OCI-M2 (cell line): ENCODE results near the gene IKBKE.

Experiments used
- DNase-seq: peaks from one replicate; lab custom pipeline; 2025; ENCODE audit not compliant: unreplicated experiment; lab: John Stamatoyannopoulos, UW

IKBKE gene

GRCh38 chr1:206453111-206453510 is 17.2 kb upstream of the IKBKE start:
- no peak for DNase-seq

- no peak for DNase-seq
These were observed 15.0 kb upstream of the IKBKE start for GRCh38 chr1:206455289-206455665.

- no peak for DNase-seq
These were observed 14.5 kb upstream of the IKBKE start for GRCh38 chr1:206455666-206456344.

GRCh38 chr1:206456577-206457370 is 13.5 kb upstream of the IKBKE start:
- no peak for DNase-seq

GRCh38 chr1:206457408-206458120 is 12.7 kb upstream of the IKBKE start:
- DNase-seq: no peak

- no peak for DNase-seq
These were observed 10.6 kb upstream of the IKBKE start for GRCh38 chr1:206459703-206460102.

GRCh38 chr1:206460836-206461426 is 9.3 kb upstream of the IKBKE start:
- DNase-seq: no peak

GRCh38 chr1:206461602-206462455 is 8.4 kb upstream of the IKBKE start:
- DNase-seq: peak; percentile 37

GRCh38 chr1:206463137-206463536 is 7.1 kb upstream of the IKBKE start:
- DNase-seq: no peak

GRCh38 chr1:206463911-206464310 is 6.4 kb upstream of the IKBKE start:
- DNase-seq: no peak

- DNase-seq: no peak
These were observed 5.8 kb upstream of the IKBKE start for GRCh38 chr1:206464456-206464964.

- no peak for DNase-seq
These were observed 4.3 kb upstream of the IKBKE start for GRCh38 chr1:206465951-206466350.

- DNase-seq: no peak
These were observed 3.2 kb upstream of the IKBKE start for GRCh38 chr1:206466840-206467649.

GRCh38 chr1:206467915-206468314 is 2.4 kb upstream of the IKBKE start:
- DNase-seq: no peak

- no peak for DNase-seq
These were observed 1.7 kb upstream of the IKBKE start for GRCh38 chr1:206468571-206468970.

- DNase-seq: no peak
These were observed 804 bp upstream of the IKBKE start for GRCh38 chr1:206469411-206469932.

GRCh38 chr1:206470692-206471414 is 577 bp downstream of the IKBKE start:
- no peak for DNase-seq

- no peak for DNase-seq
These were observed 1.1 kb downstream of the IKBKE start for GRCh38 chr1:206471415-206471801.

GRCh38 chr1:206472024-206472423 is 1.7 kb downstream of the IKBKE start:
- DNase-seq: no peak
